NCI-H187 (cell line): ENCODE measurements around the gene POLR2E.

ENCODE experiments used
- DNase-seq, 2 experiments: peaks; one replicate each; lab custom pipeline; 2025; lab: John Stamatoyannopoulos, UW

Gene POLR2E

GRCh38 chr19:1094655-1094977 is 559 bp downstream of the POLR2E start:
- DNase-seq, result no peak

- DNase-seq, result no peak
These were observed 1.2 kb downstream of the POLR2E start for GRCh38 chr19:1093811-1094553.

- DNase-seq, result no peak
These were observed 1.8 kb downstream of the POLR2E start for GRCh38 chr19:1093330-1093729.

- no peak for DNase-seq
These were observed 3.5 kb downstream of the POLR2E start for GRCh38 chr19:1091544-1092175.

GRCh38 chr19:1090731-1091543 is 4.2 kb downstream of the POLR2E start:
- DNase-seq, result no peak

- DNase-seq, result no peak
These were observed 5.3 kb downstream of the POLR2E start for GRCh38 chr19:1089891-1090290.

- DNase-seq, result no peak
These were observed 5.9 kb downstream of the POLR2E start for GRCh38 chr19:1089126-1089771.

- DNase-seq, result no peak
These were observed 6.7 kb downstream of the POLR2E start for GRCh38 chr19:1088416-1089010.

- DNase-seq, result no peak
These were observed 7.3 kb downstream of the POLR2E start for GRCh38 chr19:1087813-1088415.

- no peak for DNase-seq
These were observed 8.6 kb downstream of the POLR2E start for GRCh38 chr19:1086613-1087012.

- no peak for DNase-seq
These were observed 9.3 kb downstream of the POLR2E start for GRCh38 chr19:1085676-1086442.

GRCh38 chr19:1085053-1085658 is 10.0 kb downstream of the POLR2E start:
- no peak for DNase-seq

- DNase-seq, result no peak
These were observed 10.9 kb downstream of the POLR2E start for GRCh38 chr19:1084024-1084868.

- peak in 1 of 2 experiments; percentile 63 for DNase-seq
These were observed 12.0 kb downstream of the POLR2E start for GRCh38 chr19:1082928-1083816.

- peak; percentile 98 to 99 for DNase-seq
These were observed 12.8 kb downstream of the POLR2E start for GRCh38 chr19:1082165-1082927.

GRCh38 chr19:1081301-1082164 is 13.6 kb downstream of the POLR2E start:
- DNase-seq, result peak in 1 of 2 experiments; percentile 91
